GM12878 (cell line): ENCODE measurements around the gene ARL10. TPM values are rescaled to one million over a fixed set of nuclear protein-coding genes. Genes with fewer than 3 reads are reported as not detected.

Experiments
- ATAC-seq: fragments of 200-7000 bp; cut with Tn5 transposase; 3 replicates; pipeline ENCODE4 v1.9.1; 2020; ENCODE audit warnings: mild to moderate bottlenecking, moderate library complexity
- BruUV-seq: library from RNA; stranded (reverse); fragments of 400-500 nt; replicated peaks from 2 replicates; lab custom pipeline; 2021; lab: Mats Ljungman, UMichigan
- CTCF ChIA-PET: fragments of 300-600 bp; sonication (Branson Sonifier 250); formaldehyde crosslinking; extraction: SDS; loops from one replicate; lab custom pipeline; 2021; ENCODE audit warnings: inconsistent platforms; lab: Yijun Ruan, JAX
- POLR2A ChIA-PET: fragments of 350-600 bp; formaldehyde crosslinking; extraction: SDS; loops from one replicate; lab custom pipeline; 2021; ENCODE audit warnings: inconsistent platforms; lab: Charles Lee
- RAD21 ChIA-PET: fragments of 300-600 bp; sonication (Branson Sonifier 250); formaldehyde crosslinking; loops from one replicate; lab custom pipeline; 2023; ENCODE audit warnings: antibody characterized with exemption; ENCODE audit not compliant: unreplicated experiment; lab: Charles Lee
- SMC1A ChIA-PET: fragments of 300-600 bp; sonication (Branson Sonifier 250); formaldehyde crosslinking; loops from one replicate; lab custom pipeline; 2023; ENCODE audit not compliant: unreplicated experiment, uncharacterized antibody; lab: Charles Lee
- DNase-seq: peaks from one replicate; pipeline ENCODE4 v3.0.0-alpha.2; 2011; ENCODE audit warnings: low read depth, low spot score
- FAIRE-seq: peaks from 3 replicates; lab custom pipeline; 2011; peaks lifted over from hg19 to GRCh38; lab: Jason Lieb, UNC
- H2AFZ ChIP-seq: 2 replicates; pipeline ENCODE4 v1.6.0; 2011; ENCODE audit warnings: low read depth, low read length, control low read depth; ENCODE audit not compliant: control insufficient read depth
- H3K27ac ChIP-seq: 2 replicates; pipeline ENCODE4 v1.5.1; 2011; ENCODE audit warnings: control low read depth; ENCODE audit not compliant: control insufficient read depth, insufficient read depth
- H3K27me3 ChIP-seq, 2 experiments: replicated peaks in 1 of 2; 2 replicates each; pipeline versions ENCODE4 v1.6.0 to v1.6.1; 2011; ENCODE audit warnings: low read length in 1 of 2; ENCODE audit not compliant: control insufficient read depth in 2 of 2, insufficient read depth in 2 of 2
- H3K36me3 ChIP-seq, 2 experiments: 2 replicates each; pipeline ENCODE4 v1.5.1; 2011; ENCODE audit warnings: low read length in 1 of 2; ENCODE audit not compliant: control insufficient read depth in 2 of 2, insufficient read depth in 2 of 2
- H3K4me1 ChIP-seq: 2 replicates; pipeline ENCODE4 v1.6.1; 2011; ENCODE audit warnings: mild to moderate bottlenecking, low read length, moderate library complexity, mixed read lengths; ENCODE audit not compliant: control insufficient read depth, insufficient read depth
- H3K4me2 ChIP-seq: 2 replicates; pipeline ENCODE4 v1.6.0; 2011; ENCODE audit warnings: control low read depth; ENCODE audit not compliant: control insufficient read depth, insufficient read depth
- H3K4me3 ChIP-seq: fragments of 200-600 bp; sonication (generic); 2 replicates; pipeline ENCODE4 v1.5.1; 2016
- H3K79me2 ChIP-seq: 2 replicates; pipeline ENCODE4 v1.6.0; 2011; ENCODE audit warnings: low read length; ENCODE audit not compliant: control insufficient read depth, insufficient read depth
- H3K9ac ChIP-seq: 2 replicates; pipeline ENCODE4 v1.8.0; 2011; ENCODE audit warnings: low read length, control low read depth, mixed read lengths; ENCODE audit not compliant: control insufficient read depth, insufficient read depth
- H3K9me3 ChIP-seq: replicated peaks from 3 replicates; pipeline ENCODE4 v1.5.1; 2011; ENCODE audit warnings: mild to moderate bottlenecking, low read length; ENCODE audit not compliant: control insufficient read depth, insufficient read depth
- H4K20me1 ChIP-seq: 2 replicates; pipeline ENCODE4 v1.6.0; 2011; ENCODE audit not compliant: control insufficient read depth, insufficient read depth
- CREM ChIP-seq: IDR thresholded peaks from 2 replicates; pipeline ENCODE4 v1.6.1; 2014; ENCODE audit warnings: antibody characterized with exemption, low read depth
- EGR1 ChIP-seq, 2 experiments: IDR thresholded peaks; 1 replicate in 1 of 2; 2 replicates in 1 of 2; pipeline ENCODE4 v1.6.1; 2011 to 2012; ENCODE audit warnings: low read depth in 2 of 2, low read length in 2 of 2, borderline replicate concordance in 1 of 2, mild to moderate bottlenecking in 1 of 2, moderate library complexity in 1 of 2
- HDAC2 ChIP-seq: fragments of 200-600 bp; sonication (generic); IDR thresholded peaks from 2 replicates; pipeline ENCODE4 v1.6.1; 2017
- HSF1 ChIP-seq: fragments of 150-350 bp; IDR thresholded peaks from 2 replicates; pipeline ENCODE4 v1.6.1; 2014; ENCODE audit warnings: mild to moderate bottlenecking, low read depth, low read length
- MAX ChIP-seq: IDR thresholded peaks from 2 replicates; pipeline ENCODE4 v1.6.1; 2012; ENCODE audit warnings: low read depth, low read length, improper control_type of control experiment
- SMAD5 ChIP-seq: IDR thresholded peaks from 2 replicates; pipeline ENCODE4 v1.6.1; 2016; ENCODE audit warnings: antibody characterized with exemption, low read depth
- SMC3 ChIP-seq: IDR thresholded peaks from 2 replicates; pipeline ENCODE4 v1.6.1; 2011; ENCODE audit warnings: low read length, improper control_type of control experiment, borderline replicate concordance
- TBL1XR1 ChIP-seq: IDR thresholded peaks from 2 replicates; pipeline ENCODE4 v1.6.1; 2012; ENCODE audit warnings: low read depth, low read length, improper control_type of control experiment
- TCF7 ChIP-seq: IDR thresholded peaks from 2 replicates; pipeline ENCODE4 v1.6.1; 2014; ENCODE audit warnings: antibody characterized with exemption, borderline replicate concordance
- ZBTB40 ChIP-seq: fragments of 450-650 bp; IDR thresholded peaks from 2 replicates; pipeline ENCODE4 v1.6.1; 2016; ENCODE audit warnings: mild to moderate bottlenecking, moderate library complexity, borderline replicate concordance
- ZNF217 ChIP-seq: fragments of 450-650 bp; IDR thresholded peaks from 2 replicates; pipeline ENCODE4 v1.6.1; 2017; ENCODE audit warnings: antibody characterized with exemption, mild to moderate bottlenecking
- WGBS: methylation state at CpG from one replicate; pipeline ENCODE4 v1.1.6; 2016; ENCODE audit warnings: low lambda C conversion rate; ENCODE audit not compliant: insufficient replicate concordance, insufficient coverage; ENCODE audit errors: missing lambda C conversion rate; 5-methylcytosine and 5-hydroxymethylcytosine counted together
- in situ Hi-C: fragments of 300-500 bp; cut with MboI; formaldehyde crosslinking; loops from 9 replicates; pipeline ENCODE4 v1.14.3; 2018; ENCODE audit warnings: mixed read lengths
- intact Hi-C: fragments of 100-400 bp; cut with micrococcal nuclease; formaldehyde crosslinking; loops from one replicate; pipeline ENCODE4 v1.14.2; 2022; ENCODE audit not compliant: unreplicated experiment
- polyA plus RNA-seq, 11 experiments: library from polyadenylated mRNA; depleted of rRNA in 4 of 11; unstranded in 6 of 11; stranded (reverse) in 5 of 11; fragments of >200 nt; fragmentation: Nextera tagmentation in 4 of 11; fragmentation: Illumina TruSeq in 1 of 11; extraction: Ambion mirVana in 4 of 11; extraction: Trizol in 1 of 11; gene quantifications; 1 replicate in 1 of 11; 2 replicates in 10 of 11; pipeline versions ENCODE4 v1.2.1 to v1.2.3, GENCODE V29; 2011 to 2016; ENCODE audit warnings: inconsistent platforms in 2 of 11, missing spikeins in 2 of 11, low read depth in 1 of 11
- total RNA-seq, 4 experiments: library from RNA; depleted of rRNA in 3 of 4; stranded (reverse); fragments of >200 nt in 3 of 4; fragmentation: Illumina TruSeq in 1 of 4; extraction: Trizol in 1 of 4; gene quantifications; 2 replicates each; pipeline versions ENCODE4 v1.2.1 to v1.2.3, GENCODE V29; 2013 to 2021

The ARL10 gene
- total and polyA plus RNA-seq, 10 of the 15 experiments (the other 5 are each of a cell fraction or from before 2014, with no cell fraction given) = 0.44 to 6.4 (median 2.4) TPM

- H3K27ac ChIP-seq = no peak overlapping the region
- ChIA-PET POLR2A (no interaction called here), CTCF (no interaction called here), SMC1A (no interaction called here), RAD21 (no interaction called here)
- intact Hi-C loops = no loop called here
- H3K79me2 ChIP-seq = no peaks in the 10 kb centered on the region
- H3K36me3 ChIP-seq = no peaks in the 10 kb centered on the region
- no peak for DNase-seq
- no peaks in the 10 kb centered on the region for H4K20me1 ChIP-seq
- in situ Hi-C loops = no loop called here
- BruUV-seq = no TSS peak
- no peak overlapping the region for H2AFZ ChIP-seq
- FAIRE-seq = no peak
- no peaks in the 10 kb centered on the region for H3K27me3 ChIP-seq
- H3K4me3 ChIP-seq = no peak overlapping the region
- no peaks in the 10 kb centered on the region for H3K9me3 ChIP-seq
- H3K4me1 ChIP-seq = no peaks in the 10 kb centered on the region
- H3K9ac ChIP-seq = no peak overlapping the region
- no peak overlapping the region for H3K4me2 ChIP-seq
- no peak for ATAC-seq
- 88% methylated on average over 17 of the region's 17 CpGs for WGBS
- TF ChIP-seq ZNF217 (no peak), SMAD5 (no peak), HDAC2 (no peak), HSF1 (no peak), MAX (no peak), TBL1XR1 (no peak), SMC3 (no peak), CREM (no peak), EGR1 (IDR thresholded peaks at IDR 0.05; ENCODE audit: borderline replicate concordance in 1 of 2, low read depth in 2 of 2, low read length in 2 of 2) (no peak), ZBTB40 (no peak), TCF7 (no peak)
These were observed 35.3 kb downstream of the ARL10 start for GRCh38 chr5:176400382-176401156.
